CD14-positive monocyte (primary cell): ENCODE measurements around the gene DPF1. TPM values are rescaled to one million over a fixed set of nuclear protein-coding genes. Genes with fewer than 3 reads are reported as not detected.

Experiments used
- DNase-seq, 3 donors: peaks; one replicate each; pipeline ENCODE4 v3.0.0-alpha.2; 2011 to 2022
- H2AFZ ChIP-seq: 2 replicates; pipeline ENCODE4 v1.6.0; 2012; ENCODE audit warnings: mild to moderate bottlenecking, low read depth, low read length, inconsistent platforms; ENCODE audit not compliant: insufficient read depth, poor library complexity, severe bottlenecking
- H3K27ac ChIP-seq, 2 donors: 1 replicate in 1 of 2; 2 replicates in 1 of 2; pipeline ENCODE4 v1.5.1; 2012 to 2013; ENCODE audit warnings: low read length in 2 of 2, control low read depth in 1 of 2, inconsistent platforms in 1 of 2, low read depth in 1 of 2, mild to moderate bottlenecking in 1 of 2
- H3K27me3 ChIP-seq, 2 donors: one replicate each; pipeline versions ENCODE4 v1.6.0 to v1.6.1; 2011 to 2013; ENCODE audit warnings: low read length in 2 of 2; ENCODE audit not compliant: control insufficient read depth in 2 of 2, insufficient read depth in 2 of 2
- H3K36me3 ChIP-seq, 2 donors: replicated peaks in 1 of 2; 1 replicate in 1 of 2; 2 replicates in 1 of 2; pipeline versions ENCODE4 v1.5.1 to v1.6.1; 2012 to 2013; ENCODE audit warnings: low read length in 2 of 2, control low read depth in 1 of 2, inconsistent platforms in 1 of 2, mild to moderate bottlenecking in 1 of 2; ENCODE audit not compliant: insufficient read depth in 2 of 2, control insufficient read depth in 1 of 2
- H3K4me1 ChIP-seq, 2 donors: 1 replicate in 1 of 2; 2 replicates in 1 of 2; pipeline versions ENCODE4 v1.5.1 to v1.6.1; 2012 to 2013; ENCODE audit warnings: low read length in 2 of 2, control low read depth in 1 of 2, inconsistent platforms in 1 of 2, mild to moderate bottlenecking in 1 of 2, moderate library complexity in 1 of 2; ENCODE audit not compliant: insufficient read depth in 2 of 2, control insufficient read depth in 1 of 2
- H3K4me2 ChIP-seq: replicated peaks from 2 replicates; pipeline ENCODE3; 2012; ENCODE audit warnings: low read length, moderate library complexity, mild to moderate bottlenecking; ENCODE audit not compliant: poor library complexity, severe bottlenecking; ENCODE audit errors: extremely low read depth
- H3K4me3 ChIP-seq, 3 experiments: fragments of 200-600 bp in 1 of 3; sonication (generic) in 1 of 3; replicated peaks in 1 of 3; 1 replicate in 2 of 3; 2 replicates in 1 of 3; pipeline ENCODE4 v1.5.1; 2011 to 2013; ENCODE audit warnings: low read length in 3 of 3, mild to moderate bottlenecking in 3 of 3, control low read depth in 2 of 3, low read depth in 2 of 3, inconsistent platforms in 1 of 3, moderate library complexity in 1 of 3
- H3K79me2 ChIP-seq: 2 replicates; pipeline ENCODE4 v1.6.0; 2012; ENCODE audit warnings: mild to moderate bottlenecking, control low read depth, inconsistent platforms, low read length, moderate library complexity; ENCODE audit not compliant: insufficient read depth
- H3K9ac ChIP-seq: 2 replicates; pipeline ENCODE4 v1.6.0; 2017; ENCODE audit warnings: low read length, mild to moderate bottlenecking; ENCODE audit not compliant: insufficient read depth, poor library complexity, severe bottlenecking
- H3K9me3 ChIP-seq, 2 donors: replicated peaks in 1 of 2; 1 replicate in 1 of 2; 2 replicates in 1 of 2; pipeline versions ENCODE4 v1.5.1 to v1.6.1; 2012 to 2013; ENCODE audit warnings: low read length in 2 of 2, control low read depth in 1 of 2; ENCODE audit not compliant: control insufficient read depth in 1 of 2, insufficient read depth in 1 of 2
- H4K20me1 ChIP-seq: 2 replicates; pipeline ENCODE4 v1.6.0; 2012; ENCODE audit warnings: mild to moderate bottlenecking, low read length, control low read depth, moderate library complexity; ENCODE audit not compliant: insufficient read depth
- H3K27ac Mint-ChIP-seq, 7 donors: one replicate each; pipeline ENCODE4 v1.8.0; 2020; ENCODE audit warnings: mild to moderate bottlenecking in 7 of 7, mixed read lengths in 7 of 7, moderate library complexity in 6 of 7, inconsistent platforms in 2 of 7
- H3K27me3 Mint-ChIP-seq, 3 donors: one replicate each; pipeline ENCODE4 v1.8.0; 2021 to 2022; ENCODE audit warnings: low read depth in 3 of 3, mild to moderate bottlenecking in 3 of 3, mixed read lengths in 3 of 3, moderate library complexity in 3 of 3, inconsistent platforms in 1 of 3
- H3K36me3 Mint-ChIP-seq, 2 donors: one replicate each; pipeline ENCODE4 v1.8.0; 2020; ENCODE audit warnings: mixed read lengths in 2 of 2, inconsistent platforms in 1 of 2, mild to moderate bottlenecking in 1 of 2
- H3K4me1 Mint-ChIP-seq: one replicate; pipeline ENCODE4 v1.8.0; 2020; ENCODE audit warnings: mild to moderate bottlenecking, mixed read lengths
- H3K4me3 Mint-ChIP-seq, 2 donors: one replicate each; pipeline ENCODE4 v1.8.0; 2020; ENCODE audit warnings: mild to moderate bottlenecking in 2 of 2, mixed read lengths in 2 of 2, moderate library complexity in 1 of 2
- H3K9me3 Mint-ChIP-seq, 7 donors: one replicate each; pipeline ENCODE4 v1.8.0; 2020 to 2022; ENCODE audit warnings: mixed read lengths in 7 of 7, mild to moderate bottlenecking in 6 of 7, moderate library complexity in 6 of 7, inconsistent platforms in 2 of 7
- WGBS: methylation state at CpG from one replicate; pipeline ENCODE4 v1.1.5; 2013; ENCODE audit warnings: missing lambda C conversion rate; ENCODE audit not compliant: insufficient coverage; 5-methylcytosine and 5-hydroxymethylcytosine counted together
- intact Hi-C, 2 donors: fragments of 100-400 bp; cut with micrococcal nuclease; formaldehyde crosslinking; loops; one replicate each; pipeline versions ENCODE4 v1.15.0 to v1.15.1; 2023
- polyA plus RNA-seq, 3 donors: library from polyadenylated mRNA; depleted of rRNA in 1 of 3; unstranded in 2 of 3; stranded (reverse) in 1 of 3; fragments of 300-500 nt in 2 of 3; fragments of >200 nt in 1 of 3; fragmentation: Illumina TruSeq in 2 of 3; gene quantifications; 1 replicate in 2 of 3; 2 replicates in 1 of 3; pipeline ENCODE4 v1.2.3, GENCODE V29; 2012 to 2021
- TF ChIP-seq, protein P1 (sequence below): fragments of 200-600 bp; IDR thresholded peaks from one replicate; pipeline ENCODE4 v1.8.0; 2022; ENCODE audit warnings: antibody characterized with exemption, mild to moderate bottlenecking

Gene DPF1
- polyA plus RNA-seq, 3 donors, result not detected

DNA sequence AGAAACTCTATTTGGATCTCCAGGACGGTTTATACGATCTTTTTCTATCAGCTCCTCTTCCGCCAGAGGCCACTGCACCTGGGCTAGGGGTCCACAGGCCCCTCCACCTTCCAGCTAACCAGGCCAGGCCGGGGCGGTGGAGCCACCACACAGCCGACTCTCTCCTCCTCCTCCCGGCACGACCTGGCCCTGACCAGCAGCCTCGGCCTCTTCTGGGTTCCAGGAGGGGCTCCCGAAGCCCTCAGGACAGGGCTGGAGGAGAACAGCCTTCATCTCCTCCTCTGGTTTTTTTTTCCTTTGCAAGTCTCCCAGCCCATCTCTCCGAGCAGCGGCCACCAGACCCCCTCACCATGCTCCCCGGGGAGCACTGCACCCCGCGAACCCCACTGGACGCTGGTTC, 17.1 kb downstream of the DPF1 start:
- Histone ChIP-seq H3K27me3 (peaks cover 20 to 31% of the 10 kb centered on the region in 2 donors), H3K79me2 (no peaks in the 10 kb centered on the region), H3K36me3 (peaks cover 5 to 10% of the 10 kb centered on the region in 2 donors), H3K9me3 (peaks cover 0 to 11% of the 10 kb centered on the region in 2 donors), H4K20me1 (no peaks in the 10 kb centered on the region), H3K27ac (no peak overlapping the region), H2AFZ (no peak overlapping the region), H3K4me3 (no peak overlapping the region), H3K4me2 (no peak overlapping the region), H3K4me1 (no peaks in the 10 kb centered on the region), H3K9ac (no peak overlapping the region)
- no peak overlapping the region for H3K4me3 Mint-ChIP-seq
- intact Hi-C loops, result no loop called here
- H3K9me3 Mint-ChIP-seq, result peaks cover 0 to 11% (median 4%) of the 10 kb centered on the region in 7 donors
- peaks cover 27 to 44% of the 10 kb centered on the region in 2 donors for H3K36me3 Mint-ChIP-seq
- TF ChIP-seq, protein P1, sequence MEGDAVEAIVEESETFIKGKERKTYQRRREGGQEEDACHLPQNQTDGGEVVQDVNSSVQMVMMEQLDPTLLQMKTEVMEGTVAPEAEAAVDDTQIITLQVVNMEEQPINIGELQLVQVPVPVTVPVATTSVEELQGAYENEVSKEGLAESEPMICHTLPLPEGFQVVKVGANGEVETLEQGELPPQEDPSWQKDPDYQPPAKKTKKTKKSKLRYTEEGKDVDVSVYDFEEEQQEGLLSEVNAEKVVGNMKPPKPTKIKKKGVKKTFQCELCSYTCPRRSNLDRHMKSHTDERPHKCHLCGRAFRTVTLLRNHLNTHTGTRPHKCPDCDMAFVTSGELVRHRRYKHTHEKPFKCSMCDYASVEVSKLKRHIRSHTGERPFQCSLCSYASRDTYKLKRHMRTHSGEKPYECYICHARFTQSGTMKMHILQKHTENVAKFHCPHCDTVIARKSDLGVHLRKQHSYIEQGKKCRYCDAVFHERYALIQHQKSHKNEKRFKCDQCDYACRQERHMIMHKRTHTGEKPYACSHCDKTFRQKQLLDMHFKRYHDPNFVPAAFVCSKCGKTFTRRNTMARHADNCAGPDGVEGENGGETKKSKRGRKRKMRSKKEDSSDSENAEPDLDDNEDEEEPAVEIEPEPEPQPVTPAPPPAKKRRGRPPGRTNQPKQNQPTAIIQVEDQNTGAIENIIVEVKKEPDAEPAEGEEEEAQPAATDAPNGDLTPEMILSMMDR, result no peak
- DNase-seq, result no peak
- peaks cover 26 to 39% (median 38%) of the 10 kb centered on the region in 3 donors for H3K27me3 Mint-ChIP-seq
- H3K4me1 Mint-ChIP-seq, result peaks cover 11% of the 10 kb centered on the region
- WGBS, result 96% methylated on average over 12 of the region's 16 CpGs
- no peak overlapping the region for H3K27ac Mint-ChIP-seq

DNA sequence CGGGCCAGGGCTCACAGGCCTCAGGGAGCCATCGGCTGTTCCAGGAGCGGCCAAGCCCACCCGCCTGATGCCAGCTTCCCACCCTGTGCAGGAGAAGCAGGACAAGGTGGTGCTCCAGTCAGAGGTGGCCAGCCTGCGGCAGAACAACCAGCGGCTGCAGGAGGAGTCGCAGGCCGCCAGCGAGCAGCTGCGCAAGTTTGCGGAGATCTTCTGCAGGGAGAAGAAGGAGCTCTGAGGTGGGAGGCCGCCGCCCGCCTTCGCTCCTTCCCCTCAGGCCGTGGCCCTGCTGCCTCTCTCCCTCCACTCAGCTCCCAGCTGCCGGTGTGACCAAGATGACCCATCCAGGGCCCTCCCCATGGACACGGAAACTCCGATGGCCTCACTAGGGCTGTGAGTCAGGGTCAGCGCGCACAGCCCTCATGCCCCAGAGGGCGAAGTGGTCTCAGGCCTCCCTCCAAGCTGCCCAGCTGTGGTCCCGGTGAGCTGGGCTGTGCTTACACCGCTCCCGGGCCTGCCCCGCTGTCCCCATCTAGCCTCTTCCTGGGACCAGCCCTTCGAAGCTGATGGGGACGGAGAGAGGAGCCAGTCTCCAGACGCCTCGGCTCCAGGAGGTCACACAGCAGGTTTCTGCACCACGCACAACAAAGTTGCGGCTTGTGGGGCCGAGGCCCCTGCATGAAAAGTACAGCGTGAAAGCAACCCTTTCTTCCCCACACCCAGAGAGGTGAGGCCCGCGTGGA, 17.8 kb downstream of the DPF1 start:
- TF ChIP-seq, protein P1, result no peak
- Histone ChIP-seq H3K36me3 (peaks cover 9 to 10% of the 10 kb centered on the region in 2 donors), H4K20me1 (no peaks in the 10 kb centered on the region), H3K27ac (no peak overlapping the region), H3K79me2 (no peaks in the 10 kb centered on the region), H3K27me3 (peaks cover 16 to 23% of the 10 kb centered on the region in 2 donors), H3K9ac (no peak overlapping the region), H3K4me3 (no peak overlapping the region), H3K4me2 (no peak overlapping the region), H2AFZ (no peak overlapping the region), H3K9me3 (peaks cover 0 to 11% of the 10 kb centered on the region in 2 donors), H3K4me1 (no peaks in the 10 kb centered on the region)
- DNase-seq, result no peak
- intact Hi-C loops, result no loop called here
- H3K4me3 Mint-ChIP-seq, result no peak overlapping the region
- no peak overlapping the region for H3K27ac Mint-ChIP-seq
- peaks cover 23 to 32% (median 32%) of the 10 kb centered on the region in 3 donors for H3K27me3 Mint-ChIP-seq
- 95% methylated on average over 29 of the region's 36 CpGs for WGBS
- peaks cover 34 to 52% of the 10 kb centered on the region in 2 donors for H3K36me3 Mint-ChIP-seq
- H3K9me3 Mint-ChIP-seq, result peaks cover 0 to 11% (median 3%) of the 10 kb centered on the region in 7 donors
- peaks cover 13% of the 10 kb centered on the region for H3K4me1 Mint-ChIP-seq
